ENCODE measurements around the gene DNAH3.

DNA sequence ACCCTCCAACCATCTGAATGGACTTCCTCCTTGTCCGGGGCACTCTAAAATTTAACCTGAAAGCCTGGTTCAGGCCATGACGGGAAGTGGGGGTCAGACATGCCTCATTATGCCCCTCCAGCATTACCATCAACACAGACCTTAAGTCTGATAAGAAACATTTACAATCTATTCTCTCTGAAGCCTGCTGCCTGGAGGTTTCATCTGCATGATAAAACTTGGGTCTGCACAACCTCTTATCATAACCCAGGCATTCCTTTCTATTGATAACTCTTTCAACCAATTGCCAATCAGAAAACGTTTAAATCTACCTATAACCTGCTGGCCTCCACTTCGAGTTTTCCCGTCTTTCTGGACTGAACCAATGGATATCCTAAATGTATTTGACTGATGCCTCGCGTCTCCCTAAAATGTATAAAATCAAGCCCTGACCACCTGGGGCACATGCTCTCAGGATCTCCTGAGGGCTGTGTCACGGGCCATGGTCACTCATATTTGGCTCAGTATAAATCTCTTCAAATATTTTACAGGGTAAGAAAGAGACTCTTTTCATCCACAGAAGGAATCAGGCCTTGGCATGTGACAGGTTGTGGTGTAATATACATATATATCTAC, 204.5 kb downstream of the DNAH3 start:
- TF ChIP-seq, protein P1, sequence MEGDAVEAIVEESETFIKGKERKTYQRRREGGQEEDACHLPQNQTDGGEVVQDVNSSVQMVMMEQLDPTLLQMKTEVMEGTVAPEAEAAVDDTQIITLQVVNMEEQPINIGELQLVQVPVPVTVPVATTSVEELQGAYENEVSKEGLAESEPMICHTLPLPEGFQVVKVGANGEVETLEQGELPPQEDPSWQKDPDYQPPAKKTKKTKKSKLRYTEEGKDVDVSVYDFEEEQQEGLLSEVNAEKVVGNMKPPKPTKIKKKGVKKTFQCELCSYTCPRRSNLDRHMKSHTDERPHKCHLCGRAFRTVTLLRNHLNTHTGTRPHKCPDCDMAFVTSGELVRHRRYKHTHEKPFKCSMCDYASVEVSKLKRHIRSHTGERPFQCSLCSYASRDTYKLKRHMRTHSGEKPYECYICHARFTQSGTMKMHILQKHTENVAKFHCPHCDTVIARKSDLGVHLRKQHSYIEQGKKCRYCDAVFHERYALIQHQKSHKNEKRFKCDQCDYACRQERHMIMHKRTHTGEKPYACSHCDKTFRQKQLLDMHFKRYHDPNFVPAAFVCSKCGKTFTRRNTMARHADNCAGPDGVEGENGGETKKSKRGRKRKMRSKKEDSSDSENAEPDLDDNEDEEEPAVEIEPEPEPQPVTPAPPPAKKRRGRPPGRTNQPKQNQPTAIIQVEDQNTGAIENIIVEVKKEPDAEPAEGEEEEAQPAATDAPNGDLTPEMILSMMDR (IDR thresholded peaks at IDR 0.05), result no peak
- no peak for TF ChIP-seq POLR2A (IDR thresholded peaks at IDR 0.05)
